Umbilical cord (tissue), 2 donors: ENCODE measurements around the gene CTNNBIP1. TPM values are rescaled to one million over a fixed set of nuclear protein-coding genes. Genes with fewer than 3 reads are reported as not detected.

Source experiments
- DNase-seq: peaks from one replicate; pipeline ENCODE4 v3.0.0-alpha.2; 2015; ENCODE audit warnings: low spot score
- total RNA-seq: library from RNA; depleted of rRNA; stranded (reverse); fragments of >200 nt; gene quantifications from one replicate; pipeline ENCODE4 v1.2.3, GENCODE V29; 2014; ENCODE audit warnings: low replicate concordance; ENCODE audit not compliant: insufficient read depth

Gene CTNNBIP1
- total RNA-seq, 1 donor from 2014 or later, result 63.8 TPM

DNA sequence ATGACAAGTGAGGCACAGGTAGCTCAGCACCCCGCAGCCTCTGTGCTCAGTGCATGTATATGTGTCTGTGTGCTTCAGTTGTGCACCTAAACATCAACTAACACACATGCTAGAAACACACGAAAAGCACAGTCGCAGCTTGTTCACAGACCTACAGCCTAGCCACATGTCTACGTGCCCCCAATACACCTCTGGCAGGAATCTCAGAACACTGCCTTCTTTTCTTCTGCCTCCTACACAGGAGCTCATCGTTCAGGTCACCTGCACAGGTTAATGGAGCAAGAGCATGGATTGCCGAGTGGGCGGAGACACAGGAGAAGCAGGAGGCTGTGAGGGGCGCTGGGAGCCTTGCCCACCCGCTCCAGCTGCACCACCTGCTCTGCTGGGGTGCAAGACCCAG is 31.7 kb downstream of the CTNNBIP1 start:
- DNase-seq, result no peak

- no peak for DNase-seq
These were observed 32.1 kb downstream of the CTNNBIP1 start for GRCh38 chr1:9877962-9878361.

GRCh38 chr1:9875636-9876000 is 34.5 kb downstream of the CTNNBIP1 start:
- no peak for DNase-seq

- peak; percentile 81 for DNase-seq
These were observed 35.0 kb downstream of the CTNNBIP1 start for GRCh38 chr1:9874959-9875635.

GRCh38 chr1:9874412-9874811 is 35.7 kb downstream of the CTNNBIP1 start:
- no peak for DNase-seq

GRCh38 chr1:9873992-9874391 is 36.1 kb downstream of the CTNNBIP1 start:
- no peak for DNase-seq

DNA sequence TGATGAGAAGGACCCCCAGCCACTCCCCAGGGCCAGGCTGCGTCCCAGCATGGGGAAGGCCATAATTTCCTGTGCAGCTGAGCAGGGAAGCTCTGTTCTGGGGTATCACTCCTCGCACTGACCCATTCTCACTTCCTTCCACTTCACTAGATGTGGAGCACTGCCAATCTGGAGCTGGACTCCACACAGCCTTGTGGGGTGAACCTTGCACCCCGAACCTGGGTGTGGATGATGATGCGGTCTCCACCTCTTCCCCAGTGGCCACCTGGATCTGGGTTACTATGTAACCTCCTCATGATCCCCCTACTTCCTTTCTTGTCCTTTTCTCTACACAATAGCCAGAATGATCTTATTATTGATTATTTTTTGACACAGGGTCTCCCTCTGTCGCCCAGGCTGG is 36.7 kb downstream of the CTNNBIP1 start:
- DNase-seq, result no peak

DNA sequence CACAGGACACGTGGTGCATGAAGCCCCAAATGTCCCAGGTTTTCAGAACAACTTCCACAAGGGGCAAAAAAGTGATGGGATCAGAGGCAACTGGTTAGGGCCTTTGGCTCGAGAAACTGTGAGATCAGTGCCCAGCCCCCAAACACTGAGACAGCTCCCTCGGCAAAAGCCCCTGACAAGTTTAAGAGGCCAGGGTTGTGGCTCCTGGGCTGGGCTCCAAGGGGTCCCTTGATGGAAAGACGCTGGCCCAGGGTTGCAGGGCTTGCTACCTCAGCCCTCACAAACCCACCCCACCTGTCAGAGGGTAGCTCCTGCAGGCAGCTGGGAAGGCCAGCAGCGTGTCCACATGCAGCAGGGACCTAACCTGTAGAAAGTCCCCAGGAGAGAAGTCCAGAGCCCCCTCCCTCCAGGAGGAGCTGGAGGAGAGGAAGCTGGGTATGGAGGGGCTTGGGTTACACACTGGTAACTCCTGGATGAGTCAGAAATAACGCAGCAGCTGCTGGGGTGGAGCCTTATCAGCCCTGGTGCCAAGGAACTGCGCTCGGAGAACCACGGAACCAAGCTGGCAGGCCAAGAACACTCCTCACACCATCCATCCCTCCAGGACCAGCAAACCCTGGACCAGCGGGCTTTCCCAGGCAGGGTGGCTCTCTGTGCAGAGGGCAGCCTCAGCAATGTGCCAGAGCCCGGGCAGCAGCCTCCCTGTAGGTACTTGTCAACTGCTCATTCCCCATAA is 37.5 kb downstream of the CTNNBIP1 start:
- DNase-seq, result no peak

GRCh38 chr1:9871707-9872425 is 38.2 kb downstream of the CTNNBIP1 start:
- DNase-seq, result no peak

DNA sequence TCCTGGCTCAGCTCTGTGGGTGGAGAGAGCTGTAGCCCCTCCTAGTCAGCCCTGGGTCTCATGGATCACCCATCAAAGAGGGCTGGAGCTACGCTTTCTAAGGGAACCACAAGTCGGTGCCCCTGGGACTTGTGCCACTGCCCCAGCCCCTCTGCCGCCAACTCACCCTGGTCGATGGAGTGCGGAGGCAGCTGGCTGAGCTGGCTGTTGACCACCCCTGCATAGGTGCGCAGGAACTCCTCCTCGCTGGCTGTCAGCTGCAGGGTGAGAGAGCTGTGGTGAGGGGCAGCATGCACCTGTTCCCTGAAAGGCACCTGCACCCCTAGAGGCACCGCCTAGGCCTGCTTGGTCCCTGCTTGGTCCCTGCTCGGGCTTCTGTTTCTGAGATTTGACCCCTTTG is 39.0 kb downstream of the CTNNBIP1 start:
- no peak for DNase-seq

DNA sequence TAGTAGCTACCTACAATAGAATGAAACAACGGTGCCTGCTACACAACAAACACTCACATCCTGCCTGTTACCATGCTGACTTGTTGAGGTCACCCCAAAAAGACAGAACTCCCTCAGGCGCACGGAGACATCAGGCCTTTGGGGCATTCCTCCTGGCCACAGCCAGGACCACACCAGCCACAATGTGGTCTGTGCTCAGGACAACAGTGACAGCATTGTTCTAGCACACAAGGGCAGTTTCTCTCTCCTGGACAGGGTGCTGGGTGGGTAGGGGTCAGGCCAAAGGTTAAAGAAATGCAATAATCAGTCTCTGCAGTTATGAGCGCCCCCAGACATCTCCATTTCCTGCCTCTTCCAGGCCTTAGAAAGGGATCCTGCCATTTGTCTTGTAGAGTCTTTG is 39.5 kb downstream of the CTNNBIP1 start:
- DNase-seq, result no peak

- no peak for DNase-seq
These were observed 40.2 kb downstream of the CTNNBIP1 start for GRCh38 chr1:9869831-9870251.

- no peak for DNase-seq
These were observed 41.9 kb downstream of the CTNNBIP1 start for GRCh38 chr1:9868244-9868590.

GRCh38 chr1:9867408-9868243 is 42.4 kb downstream of the CTNNBIP1 start:
- DNase-seq, result peak; percentile 73

DNA sequence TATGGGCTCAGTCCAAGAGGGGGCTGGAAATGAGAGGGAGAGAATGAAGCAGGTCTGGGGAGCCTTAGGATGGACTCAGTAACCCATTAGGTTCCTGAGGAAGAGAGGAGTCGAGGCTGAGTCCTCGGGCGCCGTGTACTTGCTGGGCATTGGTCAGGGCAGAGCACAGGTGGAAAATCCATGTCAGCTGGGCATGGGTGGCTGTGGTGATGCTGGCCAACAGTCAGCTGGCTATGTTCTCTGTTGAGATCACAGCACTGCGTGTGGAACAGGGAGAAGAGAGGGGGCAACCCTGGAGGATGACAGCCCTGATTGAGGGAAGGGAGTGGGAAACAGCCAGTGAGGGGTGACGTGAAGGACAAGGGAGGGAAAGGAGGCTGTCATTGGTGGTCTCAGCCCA is 43.2 kb downstream of the CTNNBIP1 start:
- DNase-seq, result no peak

GRCh38 chr1:9865724-9866123 is 44.3 kb downstream of the CTNNBIP1 start:
- no peak for DNase-seq

DNA sequence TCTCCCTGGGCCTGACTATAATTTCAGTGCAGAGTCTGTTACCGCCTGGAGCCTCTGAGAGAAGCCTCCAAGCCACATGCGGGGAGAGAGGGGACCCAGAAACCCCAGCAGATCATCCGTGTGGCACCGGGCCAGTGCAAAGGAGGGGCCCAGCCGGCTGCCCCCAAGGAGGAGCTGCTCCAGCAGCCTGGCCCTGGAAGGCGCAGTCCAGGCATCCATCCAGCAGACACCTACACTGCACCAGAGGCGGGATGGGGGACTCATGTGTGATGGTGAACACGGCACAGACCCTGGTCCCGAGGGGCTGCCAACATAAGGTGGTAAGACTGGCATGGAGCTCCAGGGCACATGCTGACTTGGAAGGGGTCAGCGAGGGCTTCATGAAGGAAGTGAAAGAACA is 46.7 kb downstream of the CTNNBIP1 start:
- no peak for DNase-seq

- no peak for DNase-seq
These were observed 48.7 kb downstream of the CTNNBIP1 start for GRCh38 chr1:9861360-9861759.

- no peak for DNase-seq
These were observed 49.2 kb downstream of the CTNNBIP1 start for GRCh38 chr1:9860887-9861286.

DNA sequence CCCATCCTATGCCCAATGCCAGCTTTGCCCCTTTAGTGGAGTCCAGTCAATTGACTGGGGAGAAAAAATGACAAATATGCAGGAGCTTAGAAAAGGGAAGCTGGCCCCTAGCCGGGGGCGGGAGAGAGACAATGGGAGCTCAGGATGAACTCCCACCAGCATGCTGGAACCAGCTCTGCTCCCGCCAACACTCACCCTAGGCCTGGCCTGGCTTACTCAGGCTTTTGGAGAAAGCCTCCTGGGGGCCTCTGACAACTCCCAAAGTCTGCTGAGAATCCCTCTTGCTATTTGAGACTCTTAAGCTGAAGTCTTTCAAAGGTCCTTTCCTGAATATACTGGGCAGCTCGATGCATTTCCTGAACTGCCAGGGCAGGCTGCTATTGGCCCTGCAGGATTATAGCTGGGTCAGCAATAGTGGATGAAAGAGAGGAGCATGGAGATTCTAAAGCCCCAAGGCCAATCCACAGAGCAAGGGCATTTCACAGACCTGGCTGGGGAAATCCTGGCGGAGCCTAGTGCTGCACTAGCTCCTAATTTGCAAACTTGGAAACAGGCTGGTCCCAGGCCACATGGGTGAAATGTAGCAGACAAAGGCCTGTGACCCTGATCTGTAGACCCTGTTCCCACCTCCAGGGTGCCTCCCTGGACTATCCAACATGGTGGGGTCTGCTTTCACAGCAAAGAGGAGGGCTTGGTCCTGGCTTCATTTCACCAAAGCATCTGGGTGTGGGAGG is 50.6 kb downstream of the CTNNBIP1 start:
- DNase-seq, result peak; percentile 82
